ENCODE measurements around the gene LIMCH1. TPM values are rescaled to one million over a fixed set of nuclear protein-coding genes. Genes with fewer than 3 reads are reported as not detected.

Gene LIMCH1
- total RNA-seq, 1 donor, result 9.0 TPM

DNA sequence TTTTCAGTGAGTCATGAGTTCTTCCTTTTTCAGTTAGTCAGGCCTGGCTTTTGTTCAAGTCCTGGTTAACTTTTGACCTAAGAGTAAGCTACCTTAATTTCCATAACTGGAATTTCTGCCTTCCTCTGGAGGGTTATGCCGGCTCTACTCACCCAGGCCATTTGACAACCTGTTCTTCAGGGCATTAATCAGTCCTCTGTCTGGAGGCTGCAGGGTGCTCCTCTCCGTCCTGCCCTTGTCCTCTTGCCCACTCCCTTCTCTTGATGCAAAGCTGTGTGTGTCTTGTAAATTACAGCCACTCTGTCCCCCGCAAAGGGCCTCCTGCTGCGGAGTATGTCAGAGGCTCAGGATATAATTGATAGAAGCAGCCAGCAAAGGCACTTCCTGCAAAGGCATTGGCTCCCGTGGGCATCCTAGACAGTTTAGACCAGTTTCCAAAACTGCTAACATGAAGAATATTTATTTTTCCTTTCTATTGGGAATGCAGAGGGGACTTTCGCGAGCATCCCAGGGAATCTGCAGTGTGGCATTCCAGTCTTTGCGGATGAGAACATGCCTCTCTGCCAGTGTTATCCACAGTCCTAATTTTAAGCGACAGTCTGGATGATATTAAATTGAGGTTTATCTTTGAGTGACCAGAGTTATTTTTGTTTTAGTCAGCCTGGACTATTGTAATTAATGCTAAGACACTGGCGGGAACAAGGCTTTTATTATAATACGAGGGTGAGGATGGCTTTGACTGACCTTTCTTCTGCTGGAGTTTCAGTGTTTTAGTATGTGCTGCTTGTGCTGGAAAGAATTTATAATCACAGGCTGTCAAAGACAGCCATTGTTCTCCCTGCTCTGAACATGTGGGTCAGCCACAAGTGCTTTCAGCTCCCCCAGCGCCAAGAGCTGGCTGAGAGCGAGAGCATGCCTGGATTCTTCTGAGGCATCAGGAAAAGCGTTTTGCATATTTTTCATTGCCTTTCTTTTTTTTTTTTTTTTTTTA, 74.2 kb downstream of the LIMCH1 start:
- Histone ChIP-seq H3K4me2 (ENCODE audit: insufficient read depth, low read length) (peak overlapping the region; percentile 40), H3K36me3 (ENCODE audit: insufficient read depth, low read length) (no peaks in the 10 kb centered on the region), H3K4me3 (ENCODE audit: insufficient read depth, low read length) (no peak overlapping the region), H3K9me3 (ENCODE audit: low read depth, low read length) (no peaks in the 10 kb centered on the region), H3K27me3 (ENCODE audit: insufficient read depth, low read length) (peaks cover 12% of the 10 kb centered on the region), H3K79me2 (ENCODE audit: insufficient read depth, low read length) (no peaks in the 10 kb centered on the region), H3K27ac (ENCODE audit: low read depth, low read length) (no peak overlapping the region), H3K4me1 (ENCODE audit: insufficient read depth, low read length) (peaks cover 3% of the 10 kb centered on the region), H2AFZ (ENCODE audit: low read length) (no peak overlapping the region), H4K20me1 (ENCODE audit: insufficient read depth, low read length) (no peaks in the 10 kb centered on the region)
- DNase-seq (ENCODE audit: insufficient read length, low spot score, missing footprints), result no peak
- TF ChIP-seq, protein P1, sequence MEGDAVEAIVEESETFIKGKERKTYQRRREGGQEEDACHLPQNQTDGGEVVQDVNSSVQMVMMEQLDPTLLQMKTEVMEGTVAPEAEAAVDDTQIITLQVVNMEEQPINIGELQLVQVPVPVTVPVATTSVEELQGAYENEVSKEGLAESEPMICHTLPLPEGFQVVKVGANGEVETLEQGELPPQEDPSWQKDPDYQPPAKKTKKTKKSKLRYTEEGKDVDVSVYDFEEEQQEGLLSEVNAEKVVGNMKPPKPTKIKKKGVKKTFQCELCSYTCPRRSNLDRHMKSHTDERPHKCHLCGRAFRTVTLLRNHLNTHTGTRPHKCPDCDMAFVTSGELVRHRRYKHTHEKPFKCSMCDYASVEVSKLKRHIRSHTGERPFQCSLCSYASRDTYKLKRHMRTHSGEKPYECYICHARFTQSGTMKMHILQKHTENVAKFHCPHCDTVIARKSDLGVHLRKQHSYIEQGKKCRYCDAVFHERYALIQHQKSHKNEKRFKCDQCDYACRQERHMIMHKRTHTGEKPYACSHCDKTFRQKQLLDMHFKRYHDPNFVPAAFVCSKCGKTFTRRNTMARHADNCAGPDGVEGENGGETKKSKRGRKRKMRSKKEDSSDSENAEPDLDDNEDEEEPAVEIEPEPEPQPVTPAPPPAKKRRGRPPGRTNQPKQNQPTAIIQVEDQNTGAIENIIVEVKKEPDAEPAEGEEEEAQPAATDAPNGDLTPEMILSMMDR (IDR thresholded peaks at IDR 0.05; ENCODE audit: extremely low read depth, low read depth, low read length), result no peak

DNA sequence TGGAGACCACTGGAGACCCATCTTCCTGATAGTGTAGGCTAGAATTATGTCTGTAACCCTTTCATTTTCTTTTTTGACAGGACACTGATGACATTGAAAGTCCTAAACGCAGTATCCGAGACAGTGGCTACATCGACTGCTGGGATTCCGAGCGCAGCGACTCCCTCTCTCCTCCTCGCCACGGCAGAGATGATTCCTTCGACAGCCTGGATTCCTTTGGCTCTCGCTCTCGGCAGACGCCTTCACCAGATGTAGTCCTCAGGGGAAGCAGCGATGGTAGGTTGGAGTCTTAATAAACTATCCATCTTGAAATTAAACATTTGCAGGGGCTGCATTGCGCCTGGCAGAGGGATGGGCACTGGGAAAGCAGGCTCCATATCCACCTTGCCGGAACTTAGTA, 75.4 kb downstream of the LIMCH1 start:
- peaks cover 3% of the 10 kb centered on the region for H3K4me1 ChIP-seq (ENCODE audit: insufficient read depth, low read length)
- H3K27ac ChIP-seq (ENCODE audit: low read depth, low read length), result no peak overlapping the region
- no peak overlapping the region for H3K4me3 ChIP-seq (ENCODE audit: insufficient read depth, low read length)
- no peaks in the 10 kb centered on the region for H4K20me1 ChIP-seq (ENCODE audit: insufficient read depth, low read length)
- H2AFZ ChIP-seq (ENCODE audit: low read length), result peak overlapping the region; percentile 18
- no peaks in the 10 kb centered on the region for H3K79me2 ChIP-seq (ENCODE audit: insufficient read depth, low read length)
- H3K4me2 ChIP-seq (ENCODE audit: insufficient read depth, low read length), result peak overlapping the region; percentile 40
- peaks cover 12% of the 10 kb centered on the region for H3K27me3 ChIP-seq (ENCODE audit: insufficient read depth, low read length)
- no peaks in the 10 kb centered on the region for H3K36me3 ChIP-seq (ENCODE audit: insufficient read depth, low read length)
- no peaks in the 10 kb centered on the region for H3K9me3 ChIP-seq (ENCODE audit: low read depth, low read length)
- TF ChIP-seq, protein P1 (IDR thresholded peaks at IDR 0.05; ENCODE audit: extremely low read depth, low read depth, low read length), result no peak
- no peak for DNase-seq (ENCODE audit: insufficient read length, low spot score, missing footprints)

DNA sequence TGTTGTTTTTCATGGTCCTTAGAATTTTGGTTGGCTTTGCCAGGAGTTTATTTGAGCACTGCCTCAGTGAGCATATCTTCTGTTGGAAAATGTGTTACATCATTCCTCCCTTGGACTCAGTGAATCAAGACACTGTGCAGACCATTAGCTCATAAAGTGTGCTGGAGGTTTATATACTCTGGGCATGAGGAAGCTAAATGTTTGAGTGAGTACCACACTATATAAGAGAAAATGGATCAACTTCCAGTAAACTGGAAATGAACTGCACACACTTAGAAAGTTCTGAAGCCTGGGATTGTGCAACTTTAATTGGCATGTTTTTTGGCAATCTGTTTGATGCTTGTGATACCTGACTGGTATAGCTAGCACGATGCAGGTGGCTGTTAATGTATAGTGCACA, 75.9 kb downstream of the LIMCH1 start:
- Histone ChIP-seq H3K4me2 (ENCODE audit: insufficient read depth, low read length) (peak overlapping the region; percentile 40), H3K79me2 (ENCODE audit: insufficient read depth, low read length) (no peaks in the 10 kb centered on the region), H3K4me3 (ENCODE audit: insufficient read depth, low read length) (no peak overlapping the region), H3K4me1 (ENCODE audit: insufficient read depth, low read length) (peaks cover 3% of the 10 kb centered on the region), H3K9me3 (ENCODE audit: low read depth, low read length) (no peaks in the 10 kb centered on the region), H4K20me1 (ENCODE audit: insufficient read depth, low read length) (no peaks in the 10 kb centered on the region), H3K27me3 (ENCODE audit: insufficient read depth, low read length) (peaks cover 12% of the 10 kb centered on the region), H3K36me3 (ENCODE audit: insufficient read depth, low read length) (no peaks in the 10 kb centered on the region), H2AFZ (ENCODE audit: low read length) (no peak overlapping the region), H3K27ac (ENCODE audit: low read depth, low read length) (no peak overlapping the region)
- TF ChIP-seq, protein P1 (IDR thresholded peaks at IDR 0.05; ENCODE audit: extremely low read depth, low read depth, low read length), result no peak
- no peak for DNase-seq (ENCODE audit: insufficient read length, low spot score, missing footprints)

DNA sequence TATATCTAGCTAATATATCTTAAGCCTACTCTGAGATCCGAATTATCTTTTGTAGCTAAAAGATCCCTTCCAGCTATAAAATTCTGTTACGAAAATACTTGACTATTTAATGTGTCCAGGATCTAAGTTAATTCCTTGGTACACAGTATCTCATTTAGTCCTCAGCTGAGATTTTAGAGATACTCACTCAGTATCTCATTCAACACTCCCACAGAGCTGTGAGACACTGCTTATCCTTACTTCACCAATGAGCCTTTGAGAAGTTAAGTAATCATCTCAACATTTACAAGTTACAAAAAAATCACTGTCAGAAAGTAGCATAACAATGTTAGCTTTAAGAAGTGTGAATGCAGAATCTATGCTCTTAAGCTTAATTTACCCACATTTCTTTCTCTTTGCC, 76.6 kb downstream of the LIMCH1 start:
- no peaks in the 10 kb centered on the region for H3K79me2 ChIP-seq (ENCODE audit: insufficient read depth, low read length)
- no peak overlapping the region for H3K27ac ChIP-seq (ENCODE audit: low read depth, low read length)
- peaks cover 3% of the 10 kb centered on the region for H3K4me1 ChIP-seq (ENCODE audit: insufficient read depth, low read length)
- DNase-seq (ENCODE audit: insufficient read length, low spot score, missing footprints), result no peak
- H3K27me3 ChIP-seq (ENCODE audit: insufficient read depth, low read length), result peaks cover 12% of the 10 kb centered on the region
- H3K9me3 ChIP-seq (ENCODE audit: low read depth, low read length), result no peaks in the 10 kb centered on the region
- H3K4me3 ChIP-seq (ENCODE audit: insufficient read depth, low read length), result no peak overlapping the region
- TF ChIP-seq, protein P1 (IDR thresholded peaks at IDR 0.05; ENCODE audit: extremely low read depth, low read depth, low read length), result no peak
- H3K4me2 ChIP-seq (ENCODE audit: insufficient read depth, low read length), result no peak overlapping the region
- H3K36me3 ChIP-seq (ENCODE audit: insufficient read depth, low read length), result no peaks in the 10 kb centered on the region
- H2AFZ ChIP-seq (ENCODE audit: low read length), result no peak overlapping the region
- no peaks in the 10 kb centered on the region for H4K20me1 ChIP-seq (ENCODE audit: insufficient read depth, low read length)

All from osteoblast (primary cell).